CD4-positive, alpha-beta T cell (primary cell): ENCODE data around the gene CSRNP3. TPM values are rescaled to one million over a fixed set of nuclear protein-coding genes. Genes with fewer than 3 reads are reported as not detected.

ENCODE experiments used
- ATAC-seq: fragments of 200-7000 bp; cut with Tn5 transposase; one replicate; pipeline ENCODE4 v1.10.0; 2022; ENCODE audit warnings: mild to moderate bottlenecking; ENCODE audit not compliant: poor library complexity
- CTCF ChIA-PET: fragments of 350-600 bp; sonication (Branson Sonifier 250); formaldehyde crosslinking; loops from one replicate; lab custom pipeline; 2021; ENCODE audit warnings: antibody characterized with exemption, inconsistent platforms; lab: Charles Lee
- POLR2A ChIA-PET: fragments of 350-600 bp; sonication (Branson Sonifier 250); formaldehyde crosslinking; loops from one replicate; lab custom pipeline; 2021; ENCODE audit warnings: antibody characterized with exemption, inconsistent platforms; lab: Charles Lee
- DNase-seq, 14 experiments: peaks; one replicate each; pipeline ENCODE4 v3.0.0-alpha.2; 2013 to 2020; ENCODE audit warnings: mixed read lengths in 2 of 14
- H3K27ac ChIP-seq, 2 donors: one replicate each; pipeline versions ENCODE4 v1.5.1 to v1.7.0; 2013; ENCODE audit warnings: low read length in 2 of 2, low read depth in 1 of 2, mild to moderate bottlenecking in 1 of 2
- H3K27me3 ChIP-seq, 2 experiments: 1 replicate in 1 of 2; 2 replicates in 1 of 2; pipeline versions ENCODE4 v1.6.1 to v1.7.0; 2013; ENCODE audit warnings: low read length in 2 of 2, control low read depth in 1 of 2, mild to moderate bottlenecking in 1 of 2, moderate library complexity in 1 of 2; ENCODE audit not compliant: insufficient read depth in 2 of 2, control insufficient read depth in 1 of 2
- H3K36me3 ChIP-seq: one replicate; pipeline ENCODE4 v1.6.1; 2013; ENCODE audit warnings: low read length, control low read depth; ENCODE audit not compliant: insufficient read depth
- H3K4me1 ChIP-seq: one replicate; pipeline ENCODE4 v1.6.1; 2013; ENCODE audit warnings: low read length, control low read depth; ENCODE audit not compliant: insufficient read depth
- H3K4me3 ChIP-seq: one replicate; pipeline ENCODE4 v1.5.1; 2013; ENCODE audit warnings: mild to moderate bottlenecking, low read length, moderate library complexity
- H3K9me3 ChIP-seq, 2 experiments: 1 replicate in 1 of 2; 2 replicates in 1 of 2; pipeline versions ENCODE4 v1.6.1 to v1.7.0; 2013; ENCODE audit warnings: low read length in 2 of 2, mild to moderate bottlenecking in 2 of 2, control low read depth in 1 of 2, moderate library complexity in 1 of 2; ENCODE audit not compliant: control insufficient read depth in 1 of 2, insufficient read depth in 1 of 2
- H3K27ac Mint-ChIP-seq: one replicate; pipeline ENCODE4 v1.8.0; 2020; ENCODE audit warnings: mixed read lengths
- H3K27me3 Mint-ChIP-seq: one replicate; pipeline ENCODE4 v1.8.0; 2021; ENCODE audit warnings: mixed read lengths
- H3K36me3 Mint-ChIP-seq: one replicate; pipeline ENCODE4 v1.8.0; 2021; ENCODE audit warnings: low read depth, mixed read lengths
- H3K4me1 Mint-ChIP-seq: one replicate; pipeline ENCODE4 v1.8.0; 2021; ENCODE audit warnings: low read depth, mixed read lengths
- H3K4me3 Mint-ChIP-seq: one replicate; pipeline ENCODE4 v1.8.0; 2020; ENCODE audit warnings: mild to moderate bottlenecking, mixed read lengths
- H3K9me3 Mint-ChIP-seq: one replicate; pipeline ENCODE4 v1.8.0; 2020; ENCODE audit warnings: mixed read lengths
- CTCF ChIP-seq: fragments of 200-600 bp; IDR thresholded peaks from one replicate; pipeline ENCODE4 v1.8.0; 2022; ENCODE audit warnings: antibody characterized with exemption, mild to moderate bottlenecking
- intact Hi-C, 2 experiments: fragments of 100-400 bp; cut with DNase I in 1 of 2; cut with micrococcal nuclease in 1 of 2; formaldehyde crosslinking; loops; one replicate each; pipeline versions ENCODE4 v1.15.1 to v1.9.0; 2023 to 2025; cut with DNase I, micrococcal nuclease
- total RNA-seq, 174 experiments: library from RNA in 2 of 174; stranded (reverse) in 2 of 174; gene quantifications; one replicate each; pipeline ENCODE4 v1.2.3 and lab custom pipeline; 2021 to 2026

The CSRNP3 gene
- total RNA-seq, 2 experiments from 2014 or later = not detected

DNA sequence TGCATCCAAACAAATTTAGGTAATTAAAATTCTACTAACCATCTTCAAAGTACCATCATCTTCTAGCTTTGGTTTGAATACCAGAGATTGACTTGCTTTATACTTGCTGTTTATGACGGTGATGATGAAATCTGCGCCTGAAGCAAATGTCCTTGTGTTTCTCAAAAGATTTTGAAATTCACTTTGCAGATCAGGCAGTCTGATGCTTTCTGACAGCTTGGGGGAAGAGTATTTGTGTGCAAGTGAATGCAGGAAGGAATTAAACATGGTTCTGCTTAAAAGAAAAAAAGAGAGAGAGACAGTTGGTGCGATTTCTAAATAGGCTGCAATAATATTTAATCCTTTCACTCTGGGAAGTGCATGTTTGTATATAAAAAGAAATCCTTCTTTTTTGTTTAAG lies 29.6 kb downstream of the CSRNP3 start:
- Mint-ChIP-seq H3K9me3 (no peaks in the 10 kb centered on the region), H3K4me1 (no peaks in the 10 kb centered on the region), H3K27me3 (no peaks in the 10 kb centered on the region), H3K4me3 (no peak overlapping the region), H3K27ac (no peak overlapping the region), H3K36me3 (no peaks in the 10 kb centered on the region)
- H3K27me3 ChIP-seq = no peaks in the 10 kb centered on the region
- no peaks in the 10 kb centered on the region for H3K9me3 ChIP-seq
- intact Hi-C loops = no loop called here
- H3K4me1 ChIP-seq = no peaks in the 10 kb centered on the region
- no peak for ATAC-seq
- H3K36me3 ChIP-seq = no peaks in the 10 kb centered on the region
- no peak for TF ChIP-seq CTCF
- DNase-seq = no peak
- ChIA-PET CTCF (no interaction called here), POLR2A (no interaction called here)
- H3K4me3 ChIP-seq = no peak overlapping the region
- no peak overlapping the region for H3K27ac ChIP-seq

GRCh38 chr2:165500001-165500400 lies 30.5 kb downstream of the CSRNP3 start:
- Mint-ChIP-seq H3K9me3 (no peaks in the 10 kb centered on the region), H3K4me3 (no peak overlapping the region), H3K4me1 (no peaks in the 10 kb centered on the region), H3K27ac (no peak overlapping the region), H3K36me3 (no peaks in the 10 kb centered on the region), H3K27me3 (no peaks in the 10 kb centered on the region)
- CTCF ChIA-PET = no interaction called here
- DNase-seq = no peak
- no peak overlapping the region for H3K27ac ChIP-seq
- H3K9me3 ChIP-seq = no peaks in the 10 kb centered on the region
- POLR2A ChIA-PET = no interaction called here
- no peak overlapping the region for H3K4me3 ChIP-seq
- no peaks in the 10 kb centered on the region for H3K36me3 ChIP-seq
- TF ChIP-seq CTCF = no peak
- H3K4me1 ChIP-seq = no peaks in the 10 kb centered on the region
- no peak for ATAC-seq
- no peaks in the 10 kb centered on the region for H3K27me3 ChIP-seq
- intact Hi-C loops = no loop called here

DNA sequence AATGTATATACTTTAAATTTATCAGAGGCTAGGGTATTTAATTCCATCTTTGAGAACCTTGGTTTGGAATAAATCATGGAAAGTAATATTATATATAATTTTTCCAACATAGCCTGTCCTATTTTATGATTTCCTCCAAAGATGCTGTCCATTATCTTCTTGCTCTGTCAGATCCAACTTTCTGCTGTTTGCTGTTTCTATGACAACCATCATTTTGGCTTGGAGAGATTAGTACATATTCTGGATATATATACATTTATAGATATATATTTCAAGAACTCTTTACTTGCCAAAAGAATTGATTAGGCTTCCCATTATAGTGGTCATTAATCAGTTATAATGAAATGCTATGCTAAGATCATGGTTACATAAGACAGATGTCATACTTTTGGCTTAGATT lies 31.3 kb downstream of the CSRNP3 start:
- TF ChIP-seq CTCF = no peak
- Histone ChIP-seq H3K9me3 (no peaks in the 10 kb centered on the region), H3K27ac (no peak overlapping the region), H3K27me3 (no peaks in the 10 kb centered on the region), H3K4me1 (no peaks in the 10 kb centered on the region), H3K36me3 (no peaks in the 10 kb centered on the region), H3K4me3 (no peak overlapping the region)
- H3K4me1 Mint-ChIP-seq = no peaks in the 10 kb centered on the region
- H3K27me3 Mint-ChIP-seq = no peaks in the 10 kb centered on the region
- ChIA-PET CTCF (no interaction called here), POLR2A (no interaction called here)
- DNase-seq = no peak
- no peak overlapping the region for H3K27ac Mint-ChIP-seq
- no peak overlapping the region for H3K4me3 Mint-ChIP-seq
- H3K36me3 Mint-ChIP-seq = no peaks in the 10 kb centered on the region
- H3K9me3 Mint-ChIP-seq = no peaks in the 10 kb centered on the region
- ATAC-seq = no peak
- intact Hi-C loops = no loop called here
